ENCODE data around the gene SETD4. TPM values are rescaled to one million over a fixed set of nuclear protein-coding genes. Genes with fewer than 3 reads are reported as not detected.

SETD4 gene
- total and polyA plus RNA-seq, 2 of the 4 experiments (the other 2 are of a cell fraction), result 9.5 to 11.4 TPM

- Histone ChIP-seq H2AK5ac (ENCODE audit: low read depth, low read length) (no peak overlapping the region), H3K27me3 (ENCODE audit: control insufficient read depth, insufficient read depth, low read length) (peaks cover 18% of the 10 kb centered on the region), H3K9ac (ENCODE audit: low read depth, low read length) (no peak overlapping the region), H4K91ac (ENCODE audit: insufficient read depth, low read depth, low read length) (no peak overlapping the region), H3K4ac (ENCODE audit: low read depth, low read length) (no peak overlapping the region), H3K4me1 (ENCODE audit: control insufficient read depth, insufficient read depth, low read length) (peaks cover 4% of the 10 kb centered on the region; the same call in 1 of the 2 replicates), H2BK120ac (ENCODE audit: low read depth, low read length) (no peak overlapping the region), H3K36me3 (ENCODE audit: control insufficient read depth, insufficient read depth, low read length) (no peaks in the 10 kb centered on the region), H2BK20ac (ENCODE audit: low read depth, low read length) (no peak overlapping the region), H3K4me3 (ENCODE audit: insufficient read depth, low read depth, low read length) (no peak overlapping the region), H2BK5ac (ENCODE audit: low read depth, low read length, poor library complexity, severe bottlenecking) (no peak overlapping the region), H2AFZ (replicated peaks; ENCODE audit: low read length, poor library complexity) (no peak overlapping the region), H3K18ac (ENCODE audit: low read depth, low read length) (no peak overlapping the region), H3K4me2 (ENCODE audit: low read depth, low read length) (no peak overlapping the region), H3K23ac (ENCODE audit: low read depth, low read length) (no peak overlapping the region), H2BK15ac (ENCODE audit: low read depth, low read length) (no peak overlapping the region), H3K9me3 (ENCODE audit: control insufficient read depth, insufficient read depth, low read length) (0 out of 2 replicates have a peak, but pooled peaks cover 1% of the 10 kb centered on the region), H3K56ac (ENCODE audit: extremely low read depth, insufficient read depth, low read length) (no peak overlapping the region), H4K20me1 (ENCODE audit: insufficient read depth, low read length) (no peaks in the 10 kb centered on the region), H3K27ac (ENCODE audit: insufficient read depth, low read length) (no peak overlapping the region), H3K14ac (replicated peaks; ENCODE audit: low read depth, low read length) (no peak overlapping the region), H3K79me1 (ENCODE audit: low read depth in 1 of 2, low read length in 2 of 2) (no peaks in the 10 kb centered on the region), H4K5ac (ENCODE audit: low read depth, low read length) (no peak overlapping the region), H3K9me1 (ENCODE audit: insufficient read depth, low read length) (peaks cover 2% of the 10 kb centered on the region; the same call in 1 of the 2 replicates), H4K8ac (ENCODE audit: low read depth in 2 of 2, low read length in 2 of 2) (no peak overlapping the region), H2AK9ac (replicated peaks; ENCODE audit: low read depth, low read length, poor library complexity) (no peak overlapping the region)
- intact Hi-C loops (cut with micrococcal nuclease), result no loop called here
- in situ Hi-C loops (cut with MboI; ENCODE audit: low sequenced_read_pairs), result no loop called here
- DNase-seq (no peak), ATAC-seq (ENCODE audit: low read depth) (no peak)
- dilution Hi-C loops (cut with HindIII; ENCODE audit: low sequenced_read_pairs, unreplicated experiment), result no loop called here
- POLR2A ChIA-PET (ENCODE audit: unreplicated experiment), result no interaction called here
- CTCF ChIA-PET, result no interaction called here
- TF ChIP-seq CHD1 (IDR thresholded peaks at IDR 0.05; ENCODE audit: low read depth, low read length) (no peak), SMC3 (IDR thresholded peaks at IDR 0.05; ENCODE audit: low read depth, low read length) (no peak)
- WGBS, 2 experiments (ENCODE audit: extremely low coverage in 2 of 2, insufficient read length in 1 of 2), result no CpG with 5 or more reads among the region's 1 CpG
- BruUV-seq (replicated peaks), result no TSS peak
These were observed 20.1 kb upstream of the SETD4 start for GRCh38 chr21:36080386-36080785.

Measured in IMR-90 (cell line).